Mesendoderm (in vitro differentiated cells): ENCODE measurements around the gene CAPN5.

Source experiments
- DNase-seq: peaks from one replicate; pipeline ENCODE4 v3.0.0; 2013
- H2AK5ac ChIP-seq: 2 replicates; pipeline ENCODE4 v1.6.1; 2013; ENCODE audit warnings: low read length, inconsistent platforms
- H2BK120ac ChIP-seq: 2 replicates; pipeline ENCODE4 v1.6.1; 2013; ENCODE audit warnings: low read depth, mild to moderate bottlenecking, low read length, moderate library complexity, mixed read lengths
- H2BK15ac ChIP-seq: replicated peaks from 2 replicates; pipeline ENCODE4 v1.6.1; 2013; ENCODE audit warnings: low read depth, mild to moderate bottlenecking, moderate library complexity
- H2BK5ac ChIP-seq: 2 replicates; pipeline ENCODE4 v1.6.1; 2013; ENCODE audit warnings: low read length, inconsistent platforms
- H3K18ac ChIP-seq: 2 replicates; pipeline ENCODE4 v1.6.1; 2013; ENCODE audit warnings: mild to moderate bottlenecking, low read length, mixed read lengths
- H3K23ac ChIP-seq: one replicate; pipeline ENCODE4 v1.6.1; 2013; ENCODE audit warnings: low read length
- H3K27ac ChIP-seq: 2 replicates; pipeline ENCODE4 v1.5.1; 2013; ENCODE audit warnings: low read depth, mild to moderate bottlenecking, inconsistent platforms, low read length, moderate library complexity
- H3K27me3 ChIP-seq: 2 replicates; pipeline ENCODE4 v1.6.1; 2013; ENCODE audit warnings: low read length, control low read depth, mild to moderate bottlenecking, inconsistent platforms; ENCODE audit not compliant: insufficient read depth, poor library complexity
- H3K36me3 ChIP-seq: 2 replicates; pipeline ENCODE4 v1.6.1; 2013; ENCODE audit warnings: low read length, inconsistent platforms; ENCODE audit not compliant: control insufficient read depth, insufficient read depth
- H3K4ac ChIP-seq: one replicate; pipeline ENCODE4 v1.6.1; 2013; ENCODE audit warnings: low read depth, mild to moderate bottlenecking, low read length, moderate library complexity
- H3K4me1 ChIP-seq: 2 replicates; pipeline ENCODE4 v1.6.1; 2013; ENCODE audit warnings: low read depth, low read length, inconsistent platforms; ENCODE audit not compliant: control insufficient read depth
- H3K4me2 ChIP-seq: 2 replicates; pipeline ENCODE4 v1.6.1; 2013; ENCODE audit warnings: low read length
- H3K4me3 ChIP-seq: 2 replicates; pipeline ENCODE4 v1.5.1; 2013; ENCODE audit warnings: mild to moderate bottlenecking, low read length
- H3K56ac ChIP-seq: one replicate; pipeline ENCODE4 v1.6.1; 2013; ENCODE audit warnings: low read length
- H3K79me1 ChIP-seq: 2 replicates; pipeline ENCODE4 v1.6.1; 2013; ENCODE audit warnings: low read length, inconsistent platforms
- H3K79me2 ChIP-seq: 2 replicates; pipeline ENCODE4 v1.6.1; 2013; ENCODE audit warnings: mild to moderate bottlenecking, low read length; ENCODE audit not compliant: control insufficient read depth, insufficient read depth
- H3K9ac ChIP-seq: 2 replicates; pipeline ENCODE4 v1.6.1; 2013; ENCODE audit warnings: low read length, inconsistent platforms
- H4K5ac ChIP-seq: one replicate; pipeline ENCODE4 v1.6.1; 2013; ENCODE audit warnings: low read length
- H4K8ac ChIP-seq: one replicate; pipeline ENCODE4 v1.6.1; 2013; ENCODE audit warnings: low read depth, mild to moderate bottlenecking, control low read depth, low read length, moderate library complexity
- WGBS: extraction: QIAGEN DNeasy Blood & Tissue Kit; methylation state at CpG from one replicate; pipeline ENCODE4 v1.1.7; 2013; ENCODE audit warnings: low lambda C conversion rate, missing lambda C conversion rate; ENCODE audit not compliant: insufficient coverage; ENCODE audit errors: extremely low coverage; 5-methylcytosine and 5-hydroxymethylcytosine counted together

The CAPN5 gene

DNA sequence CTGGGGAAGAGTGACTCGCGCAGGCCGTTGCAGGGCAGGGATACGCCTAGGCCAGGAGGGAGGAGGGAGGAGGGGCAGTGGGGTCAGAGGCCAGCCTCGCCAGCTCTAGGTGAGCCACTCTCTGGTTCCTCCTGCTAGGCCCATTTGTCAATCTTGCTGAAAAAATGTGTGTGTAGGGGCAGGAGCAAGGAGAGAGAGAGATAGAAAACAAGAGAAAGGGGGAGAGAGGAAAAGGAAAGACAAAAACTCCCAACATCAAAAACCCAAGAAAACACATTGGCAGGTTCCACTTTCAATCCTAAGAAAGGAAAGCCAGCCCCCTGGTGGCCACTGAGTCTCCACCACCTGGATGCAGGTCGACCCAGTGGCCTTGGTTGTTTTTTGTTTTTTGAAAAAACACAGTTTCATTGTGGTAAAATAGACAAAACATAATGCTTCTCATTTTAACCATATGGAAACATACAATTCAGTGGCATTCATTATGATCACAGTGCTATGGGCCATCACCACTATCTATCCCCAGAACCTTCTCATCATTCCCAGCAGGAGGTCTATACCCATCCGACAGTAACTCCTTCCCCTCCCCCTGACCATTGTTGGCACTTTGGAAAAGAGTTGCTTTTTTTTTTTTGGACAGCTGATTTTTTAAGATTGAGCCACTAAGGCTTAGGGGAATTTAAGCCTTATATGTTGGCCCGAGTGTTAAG lies 46.8 kb downstream of the CAPN5 start:
- DNase-seq = peak; percentile 68
- H3K36me3 ChIP-seq = no peaks in the 10 kb centered on the region
- WGBS = no CpG with 5 or more reads among the region's 8 CpGs

GRCh38 chr11:77114089-77114463 lies 47.3 kb downstream of the CAPN5 start:
- Histone ChIP-seq H3K27ac (no peak overlapping the region), H4K5ac (no peak overlapping the region), H2BK15ac (no peak overlapping the region), H3K9ac (no peak overlapping the region), H3K27me3 (no peaks in the 10 kb centered on the region), H3K79me1 (no peaks in the 10 kb centered on the region), H3K56ac (no peak overlapping the region), H3K4me1 (no peaks in the 10 kb centered on the region), H3K4me2 (no peak overlapping the region), H3K4me3 (no peak overlapping the region), H2BK5ac (no peak overlapping the region), H3K36me3 (no peaks in the 10 kb centered on the region), H3K4ac (no peak overlapping the region), H3K79me2 (no peaks in the 10 kb centered on the region), H2BK120ac (no peak overlapping the region), H2AK5ac (no peak overlapping the region), H3K23ac (no peak overlapping the region), H4K8ac (no peak overlapping the region), H3K18ac (no peak overlapping the region)
- WGBS = no CpG with 5 or more reads among the region's 13 CpGs
- no peak for DNase-seq

More for the DNA sequence above, 46.8 kb downstream of the CAPN5 start:
- Histone ChIP-seq H2BK15ac (no peak overlapping the region), H3K56ac (no peak overlapping the region), H3K4me2 (no peak overlapping the region), H3K23ac (no peak overlapping the region), H3K79me1 (no peaks in the 10 kb centered on the region), H2AK5ac (no peak overlapping the region), H3K27me3 (no peaks in the 10 kb centered on the region), H3K4me3 (no peak overlapping the region), H4K8ac (no peak overlapping the region), H3K79me2 (no peaks in the 10 kb centered on the region), H3K4ac (no peak overlapping the region), H3K18ac (no peak overlapping the region), H3K4me1 (no peaks in the 10 kb centered on the region), H3K9ac (no peak overlapping the region), H2BK5ac (no peak overlapping the region), H4K5ac (no peak overlapping the region), H2BK120ac (no peak overlapping the region), H3K27ac (no peak overlapping the region)

- no peak overlapping the region for H3K4me3 ChIP-seq
- no peak overlapping the region for H3K56ac ChIP-seq
- H3K4me1 ChIP-seq = no peaks in the 10 kb centered on the region
- H3K23ac ChIP-seq = no peak overlapping the region
- H4K5ac ChIP-seq = no peak overlapping the region
- no peak overlapping the region for H2AK5ac ChIP-seq
- peak; percentile 51 for DNase-seq
- no peak overlapping the region for H3K9ac ChIP-seq
- H3K27me3 ChIP-seq = no peaks in the 10 kb centered on the region
- no CpG with 5 or more reads among the region's 16 CpGs for WGBS
- no peak overlapping the region for H2BK5ac ChIP-seq
- no peak overlapping the region for H3K4me2 ChIP-seq
- H2BK15ac ChIP-seq = no peak overlapping the region
- no peaks in the 10 kb centered on the region for H3K79me1 ChIP-seq
- no peak overlapping the region for H4K8ac ChIP-seq
- no peaks in the 10 kb centered on the region for H3K36me3 ChIP-seq
- no peak overlapping the region for H2BK120ac ChIP-seq
- H3K27ac ChIP-seq = no peak overlapping the region
- H3K79me2 ChIP-seq = no peaks in the 10 kb centered on the region
- H3K18ac ChIP-seq = no peak overlapping the region
- no peak overlapping the region for H3K4ac ChIP-seq
Measured at GRCh38 chr11:77115181-77115611, 48.4 kb downstream of the CAPN5 start.

- no peaks in the 10 kb centered on the region for H3K4me1 ChIP-seq
- no peak overlapping the region for H2AK5ac ChIP-seq
- H3K9ac ChIP-seq = no peak overlapping the region
- no peak overlapping the region for H3K27ac ChIP-seq
- H3K27me3 ChIP-seq = no peaks in the 10 kb centered on the region
- no peak overlapping the region for H2BK120ac ChIP-seq
- no peak overlapping the region for H3K18ac ChIP-seq
- no peak overlapping the region for H2BK5ac ChIP-seq
- H4K5ac ChIP-seq = no peak overlapping the region
- no peaks in the 10 kb centered on the region for H3K79me1 ChIP-seq
- no peaks in the 10 kb centered on the region for H3K79me2 ChIP-seq
- H3K4ac ChIP-seq = no peak overlapping the region
- H4K8ac ChIP-seq = no peak overlapping the region
- no peaks in the 10 kb centered on the region for H3K36me3 ChIP-seq
- H3K4me3 ChIP-seq = no peak overlapping the region
- DNase-seq = no peak
- H2BK15ac ChIP-seq = no peak overlapping the region
- no CpG with 5 or more reads among the region's 15 CpGs for WGBS
- H3K56ac ChIP-seq = no peak overlapping the region
- no peak overlapping the region for H3K23ac ChIP-seq
- no peak overlapping the region for H3K4me2 ChIP-seq
Measured at GRCh38 chr11:77115956-77116355, 49.2 kb downstream of the CAPN5 start.

- Histone ChIP-seq H2BK5ac (no peak overlapping the region), H3K23ac (no peak overlapping the region), H3K79me2 (no peaks in the 10 kb centered on the region), H3K9ac (no peak overlapping the region), H3K27me3 (no peaks in the 10 kb centered on the region), H3K56ac (no peak overlapping the region), H4K5ac (no peak overlapping the region), H2AK5ac (no peak overlapping the region), H3K36me3 (no peaks in the 10 kb centered on the region), H3K18ac (no peak overlapping the region), H3K4me1 (no peaks in the 10 kb centered on the region), H3K79me1 (no peaks in the 10 kb centered on the region), H3K4ac (no peak overlapping the region), H2BK15ac (no peak overlapping the region), H3K4me2 (no peak overlapping the region), H4K8ac (no peak overlapping the region), H3K4me3 (no peak overlapping the region), H2BK120ac (no peak overlapping the region), H3K27ac (no peak overlapping the region)
- WGBS = no CpG with 5 or more reads among the region's 7 CpGs
- no peak for DNase-seq
Measured at GRCh38 chr11:77117492-77117891, 50.7 kb downstream of the CAPN5 start.

- no peak overlapping the region for H3K27ac ChIP-seq
- H2BK15ac ChIP-seq = no peak overlapping the region
- H3K23ac ChIP-seq = no peak overlapping the region
- no peaks in the 10 kb centered on the region for H3K79me2 ChIP-seq
- no peak overlapping the region for H3K18ac ChIP-seq
- no peak overlapping the region for H4K5ac ChIP-seq
- no peak overlapping the region for H2AK5ac ChIP-seq
- no peaks in the 10 kb centered on the region for H3K4me1 ChIP-seq
- no peak overlapping the region for H4K8ac ChIP-seq
- no peak overlapping the region for H3K9ac ChIP-seq
- H3K36me3 ChIP-seq = no peaks in the 10 kb centered on the region
- H3K56ac ChIP-seq = no peak overlapping the region
- no peaks in the 10 kb centered on the region for H3K27me3 ChIP-seq
- H3K4me2 ChIP-seq = no peak overlapping the region
- WGBS = no CpG with 5 or more reads among the region's 17 CpGs
- H3K4ac ChIP-seq = no peak overlapping the region
- H3K4me3 ChIP-seq = no peak overlapping the region
- H2BK120ac ChIP-seq = no peak overlapping the region
- no peak for DNase-seq
- H2BK5ac ChIP-seq = no peak overlapping the region
- no peaks in the 10 kb centered on the region for H3K79me1 ChIP-seq
Measured at GRCh38 chr11:77118086-77118485, 51.3 kb downstream of the CAPN5 start.
